ENCODE measurements around the gene DPH6. TPM values are rescaled to one million over a fixed set of nuclear protein-coding genes. Genes with fewer than 3 reads are reported as not detected.
"Not testable (repeated sequence)": the region's sequence is repeated elsewhere in the genome, so short reads cannot be mapped to it uniquely, and the experiment has no call there.

The DPH6 gene
- total RNA-seq, 1 donor from 2014 or later: 41.1 TPM

DNA sequence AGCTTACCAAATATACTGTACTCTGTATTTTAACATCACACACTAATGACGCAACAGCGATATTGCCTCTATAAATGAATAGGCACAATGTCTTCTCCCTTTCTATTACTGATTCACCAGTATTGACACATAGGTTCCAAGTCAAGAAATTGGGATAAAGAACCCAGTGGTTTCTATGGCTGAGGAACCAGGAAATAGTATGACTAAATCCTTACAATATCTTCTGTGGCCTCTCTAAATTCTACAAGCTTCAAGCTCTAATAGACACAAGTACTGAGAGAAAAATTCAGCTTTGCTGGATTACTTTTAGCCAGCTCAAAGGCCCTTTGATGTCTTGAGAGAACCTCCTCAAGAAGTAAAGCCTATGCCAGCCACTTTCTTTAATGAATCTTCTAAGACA lies 162.5 kb downstream of the DPH6 start:
- Mint-ChIP-seq H3K4me1 (no peaks in the 10 kb centered on the region), H3K36me3 (peaks cover under 1% of the 10 kb centered on the region), H3K9me3 (no peaks in the 10 kb centered on the region), H3K27ac (no peak overlapping the region), H3K27me3 (ENCODE audit: insufficient read depth, low read depth) (no peaks in the 10 kb centered on the region), H3K4me3 (no peak overlapping the region)
- no peaks in the 10 kb centered on the region for H3K27me3 ChIP-seq
- DNase-seq (ENCODE audit: low spot score): no peak
- no peak overlapping the region for H3K4me3 ChIP-seq
- no peak overlapping the region for H3K9ac ChIP-seq
- H3F3A ChIP-seq (ENCODE audit: low read depth): no peaks in the 10 kb centered on the region
- H3K9me3 ChIP-seq (ENCODE audit: low read depth): no peaks in the 10 kb centered on the region
- H2AFZ ChIP-seq (replicated peaks): no peak overlapping the region
- TF ChIP-seq, protein P1, sequence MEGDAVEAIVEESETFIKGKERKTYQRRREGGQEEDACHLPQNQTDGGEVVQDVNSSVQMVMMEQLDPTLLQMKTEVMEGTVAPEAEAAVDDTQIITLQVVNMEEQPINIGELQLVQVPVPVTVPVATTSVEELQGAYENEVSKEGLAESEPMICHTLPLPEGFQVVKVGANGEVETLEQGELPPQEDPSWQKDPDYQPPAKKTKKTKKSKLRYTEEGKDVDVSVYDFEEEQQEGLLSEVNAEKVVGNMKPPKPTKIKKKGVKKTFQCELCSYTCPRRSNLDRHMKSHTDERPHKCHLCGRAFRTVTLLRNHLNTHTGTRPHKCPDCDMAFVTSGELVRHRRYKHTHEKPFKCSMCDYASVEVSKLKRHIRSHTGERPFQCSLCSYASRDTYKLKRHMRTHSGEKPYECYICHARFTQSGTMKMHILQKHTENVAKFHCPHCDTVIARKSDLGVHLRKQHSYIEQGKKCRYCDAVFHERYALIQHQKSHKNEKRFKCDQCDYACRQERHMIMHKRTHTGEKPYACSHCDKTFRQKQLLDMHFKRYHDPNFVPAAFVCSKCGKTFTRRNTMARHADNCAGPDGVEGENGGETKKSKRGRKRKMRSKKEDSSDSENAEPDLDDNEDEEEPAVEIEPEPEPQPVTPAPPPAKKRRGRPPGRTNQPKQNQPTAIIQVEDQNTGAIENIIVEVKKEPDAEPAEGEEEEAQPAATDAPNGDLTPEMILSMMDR (IDR thresholded peaks at IDR 0.05): no peak
- no peak for TF ChIP-seq EZH2phosphoT487 (IDR thresholded peaks at IDR 0.05)
- no peak for TF ChIP-seq EZH2 (IDR thresholded peaks at IDR 0.05)
- no peaks in the 10 kb centered on the region for H4K20me1 ChIP-seq (ENCODE audit: low read depth)
- no peak overlapping the region for H3K27ac ChIP-seq
- H3K4me2 ChIP-seq: no peak overlapping the region
- no peaks in the 10 kb centered on the region for H3K79me2 ChIP-seq (ENCODE audit: low read depth)
- peaks cover 3% of the 10 kb centered on the region for H3K36me3 ChIP-seq
- no peaks in the 10 kb centered on the region for H3K4me1 ChIP-seq

DNA sequence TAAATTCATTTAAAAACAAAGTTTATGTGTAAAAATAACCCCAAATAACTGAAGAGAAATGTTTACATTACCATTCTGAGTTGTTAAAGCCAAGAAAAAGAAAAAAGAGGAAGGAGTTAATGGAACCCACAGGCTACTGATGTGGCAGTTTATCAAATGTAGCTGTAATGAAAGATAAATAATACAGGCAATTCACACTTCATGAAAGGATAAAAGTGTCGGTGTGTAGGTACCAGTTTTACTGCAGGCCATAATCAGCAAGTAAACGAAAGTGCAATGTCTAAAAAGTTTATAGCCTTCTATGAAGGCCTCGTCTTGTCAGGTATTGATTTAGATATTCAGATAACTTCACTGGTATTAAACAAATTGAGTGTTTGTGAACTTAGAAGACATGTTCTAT lies 164.6 kb downstream of the DPH6 start:
- no peak overlapping the region for H3K4me3 ChIP-seq
- no peak overlapping the region for H3K9ac ChIP-seq
- H3K36me3 Mint-ChIP-seq: peaks cover 5% of the 10 kb centered on the region
- H3K4me1 Mint-ChIP-seq: no peaks in the 10 kb centered on the region
- H2AFZ ChIP-seq (replicated peaks): no peak overlapping the region
- H3K27me3 ChIP-seq: no peaks in the 10 kb centered on the region
- no peak overlapping the region for H3K4me2 ChIP-seq
- H4K20me1 ChIP-seq (ENCODE audit: low read depth): no peaks in the 10 kb centered on the region
- no peak overlapping the region for H3K4me3 Mint-ChIP-seq
- H3K9me3 Mint-ChIP-seq: no peaks in the 10 kb centered on the region
- no peak overlapping the region for H3K27ac Mint-ChIP-seq
- H3K79me2 ChIP-seq (ENCODE audit: low read depth): no peaks in the 10 kb centered on the region
- TF ChIP-seq EZH2phosphoT487 (IDR thresholded peaks at IDR 0.05): no peak
- no peak for TF ChIP-seq EZH2 (IDR thresholded peaks at IDR 0.05)
- TF ChIP-seq, protein P1 (IDR thresholded peaks at IDR 0.05): no peak
- DNase-seq (ENCODE audit: low spot score): no peak
- H3F3A ChIP-seq (ENCODE audit: low read depth): no peaks in the 10 kb centered on the region
- no peaks in the 10 kb centered on the region for H3K9me3 ChIP-seq (ENCODE audit: low read depth)
- peaks cover 3% of the 10 kb centered on the region for H3K36me3 ChIP-seq
- no peak overlapping the region for H3K27ac ChIP-seq
- no peaks in the 10 kb centered on the region for H3K4me1 ChIP-seq
- H3K27me3 Mint-ChIP-seq (ENCODE audit: insufficient read depth, low read depth): no peaks in the 10 kb centered on the region

DNA sequence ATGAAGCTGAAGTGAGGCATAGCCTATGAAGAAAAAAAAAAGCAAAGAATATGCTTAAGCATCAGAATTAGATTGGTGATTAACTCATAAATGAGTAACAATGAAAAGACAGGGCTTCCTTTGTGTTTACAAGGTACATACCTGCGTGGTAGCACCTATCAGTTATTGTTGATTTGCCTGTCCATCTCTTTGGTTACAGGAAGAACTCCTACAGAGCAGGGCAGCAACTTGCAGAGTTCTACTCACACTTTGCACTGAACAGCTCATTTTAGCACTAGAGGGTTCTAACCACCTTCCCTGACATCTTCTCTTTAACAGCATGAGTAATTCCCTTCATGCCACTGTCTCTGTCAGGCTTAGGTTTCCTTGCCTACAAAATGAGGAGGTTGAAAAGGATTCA lies 166.0 kb downstream of the DPH6 start:
- Mint-ChIP-seq H3K27me3 (ENCODE audit: insufficient read depth, low read depth) (no peaks in the 10 kb centered on the region), H3K36me3 (peaks cover 5% of the 10 kb centered on the region), H3K4me3 (no peak overlapping the region), H3K27ac (no peak overlapping the region), H3K4me1 (no peaks in the 10 kb centered on the region), H3K9me3 (no peaks in the 10 kb centered on the region)
- H3K9me3 ChIP-seq (ENCODE audit: low read depth): no peaks in the 10 kb centered on the region
- H3K27ac ChIP-seq: no peak overlapping the region
- no peaks in the 10 kb centered on the region for H3K27me3 ChIP-seq
- H2AFZ ChIP-seq (replicated peaks): no peak overlapping the region
- no peaks in the 10 kb centered on the region for H3K4me1 ChIP-seq
- TF ChIP-seq, protein P1 (IDR thresholded peaks at IDR 0.05): no peak
- TF ChIP-seq EZH2phosphoT487 (IDR thresholded peaks at IDR 0.05) (no peak), EZH2 (IDR thresholded peaks at IDR 0.05) (no peak)
- no peaks in the 10 kb centered on the region for H4K20me1 ChIP-seq (ENCODE audit: low read depth)
- no peak for DNase-seq (ENCODE audit: low spot score)
- H3K36me3 ChIP-seq: peaks cover 3% of the 10 kb centered on the region
- H3K4me3 ChIP-seq: no peak overlapping the region
- H3F3A ChIP-seq (ENCODE audit: low read depth): no peaks in the 10 kb centered on the region
- H3K79me2 ChIP-seq (ENCODE audit: low read depth): no peaks in the 10 kb centered on the region
- H3K9ac ChIP-seq: no peak overlapping the region
- H3K4me2 ChIP-seq: no peak overlapping the region

DNA sequence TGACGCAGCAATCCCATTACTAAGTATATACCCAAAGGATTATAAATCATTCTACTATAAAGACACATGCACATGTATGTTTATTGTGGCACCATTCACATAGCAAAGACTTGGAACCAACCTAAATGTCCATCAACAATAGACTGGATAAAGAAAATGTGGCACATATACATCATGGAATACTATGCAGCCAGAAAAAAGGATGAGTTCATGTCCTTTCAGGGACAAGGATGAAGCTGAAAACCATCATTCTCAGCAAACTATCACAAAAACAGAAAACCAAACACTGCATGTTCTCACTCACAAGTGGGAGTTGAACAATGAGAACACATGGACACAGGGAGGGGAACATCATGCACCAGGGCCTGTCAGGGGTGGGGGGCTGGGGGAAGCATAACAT lies 167.5 kb downstream of the DPH6 start:
- H3K36me3 ChIP-seq; H3K27me3 Mint-ChIP-seq (ENCODE audit: insufficient read depth, low read depth); H3K36me3 Mint-ChIP-seq; H3K9me3 ChIP-seq (ENCODE audit: low read depth); H3K4me3 ChIP-seq; H3K4me1 Mint-ChIP-seq; H4K20me1 ChIP-seq (ENCODE audit: low read depth); H3F3A ChIP-seq (ENCODE audit: low read depth); DNase-seq (ENCODE audit: low spot score); H3K4me1 ChIP-seq; H3K9ac ChIP-seq; H3K79me2 ChIP-seq (ENCODE audit: low read depth); H3K4me2 ChIP-seq; H3K27ac ChIP-seq; H3K27ac Mint-ChIP-seq; H3K27me3 ChIP-seq; H3K9me3 Mint-ChIP-seq; H3K4me3 Mint-ChIP-seq; H2AFZ ChIP-seq (replicated peaks): not testable (repeated sequence)
